Astrocyte of the cerebellum (primary cell): Measurements from ENCODE around the gene SLC37A1.

Experiments
- DNase-seq: peaks from one replicate; pipeline ENCODE4 v3.0.0-alpha.2; 2011; ENCODE audit warnings: low read depth
- H3K4me3 ChIP-seq: 2 replicates; pipeline ENCODE4 v1.5.1; 2011; ENCODE audit warnings: mild to moderate bottlenecking, low read depth, low read length, moderate library complexity
- in situ Hi-C: cut with HindIII; loops from 2 replicates; pipeline ENCODE4 v1.10.0; 2017; ENCODE audit warnings: low sequenced_read_pairs
- TF ChIP-seq, protein P1 (sequence below): IDR thresholded peaks from 2 replicates; pipeline ENCODE4 v1.5.1; 2012; ENCODE audit warnings: low read length, low read depth, moderate library complexity, mild to moderate bottlenecking; ENCODE audit errors: missing control alignments

Gene SLC37A1

DNA sequence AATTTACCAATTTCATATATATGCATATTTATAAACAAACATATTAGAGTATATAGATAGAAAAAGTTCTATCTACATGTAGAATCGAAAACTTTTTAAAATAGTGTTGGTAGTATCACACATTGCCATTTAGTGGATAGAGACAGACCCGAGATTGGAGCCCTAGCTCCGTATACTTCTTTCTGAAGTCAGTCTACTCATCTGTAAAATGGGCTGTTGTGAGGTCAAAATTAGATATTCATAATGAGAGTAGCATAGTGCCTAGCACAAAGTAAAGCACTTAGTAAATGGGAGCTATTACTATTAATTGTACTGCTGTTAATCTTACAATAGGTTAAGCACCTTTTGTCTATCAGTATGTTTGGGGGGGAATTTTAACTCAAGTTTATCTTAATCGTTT, 13.4 kb upstream of the SLC37A1 start:
- H3K4me3 ChIP-seq = no peak overlapping the region
- DNase-seq = no peak
- TF ChIP-seq, protein P1, sequence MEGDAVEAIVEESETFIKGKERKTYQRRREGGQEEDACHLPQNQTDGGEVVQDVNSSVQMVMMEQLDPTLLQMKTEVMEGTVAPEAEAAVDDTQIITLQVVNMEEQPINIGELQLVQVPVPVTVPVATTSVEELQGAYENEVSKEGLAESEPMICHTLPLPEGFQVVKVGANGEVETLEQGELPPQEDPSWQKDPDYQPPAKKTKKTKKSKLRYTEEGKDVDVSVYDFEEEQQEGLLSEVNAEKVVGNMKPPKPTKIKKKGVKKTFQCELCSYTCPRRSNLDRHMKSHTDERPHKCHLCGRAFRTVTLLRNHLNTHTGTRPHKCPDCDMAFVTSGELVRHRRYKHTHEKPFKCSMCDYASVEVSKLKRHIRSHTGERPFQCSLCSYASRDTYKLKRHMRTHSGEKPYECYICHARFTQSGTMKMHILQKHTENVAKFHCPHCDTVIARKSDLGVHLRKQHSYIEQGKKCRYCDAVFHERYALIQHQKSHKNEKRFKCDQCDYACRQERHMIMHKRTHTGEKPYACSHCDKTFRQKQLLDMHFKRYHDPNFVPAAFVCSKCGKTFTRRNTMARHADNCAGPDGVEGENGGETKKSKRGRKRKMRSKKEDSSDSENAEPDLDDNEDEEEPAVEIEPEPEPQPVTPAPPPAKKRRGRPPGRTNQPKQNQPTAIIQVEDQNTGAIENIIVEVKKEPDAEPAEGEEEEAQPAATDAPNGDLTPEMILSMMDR = no peak
- in situ Hi-C loops = no loop called here

DNA sequence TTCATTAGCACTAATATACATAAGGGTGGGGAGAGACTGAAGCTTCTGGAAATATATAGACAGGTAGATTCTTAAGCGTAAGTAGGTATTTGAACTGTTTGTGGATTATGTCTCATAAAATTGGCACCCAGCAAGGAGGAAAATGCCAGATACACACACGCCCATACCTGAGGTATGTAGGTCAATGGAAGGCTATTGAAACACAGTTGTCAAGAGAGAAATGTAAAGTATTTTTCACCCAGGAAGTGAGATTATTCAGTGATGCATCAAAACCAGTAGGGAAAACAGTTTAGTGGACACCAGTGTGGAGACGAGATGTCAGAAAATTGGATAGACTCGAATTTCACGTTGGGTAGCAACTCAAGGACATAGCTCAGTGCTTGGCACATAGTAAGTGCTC, 12.9 kb upstream of the SLC37A1 start:
- in situ Hi-C loops = no loop called here
- TF ChIP-seq, protein P1 = no peak
- no peak overlapping the region for H3K4me3 ChIP-seq
- no peak for DNase-seq

DNA sequence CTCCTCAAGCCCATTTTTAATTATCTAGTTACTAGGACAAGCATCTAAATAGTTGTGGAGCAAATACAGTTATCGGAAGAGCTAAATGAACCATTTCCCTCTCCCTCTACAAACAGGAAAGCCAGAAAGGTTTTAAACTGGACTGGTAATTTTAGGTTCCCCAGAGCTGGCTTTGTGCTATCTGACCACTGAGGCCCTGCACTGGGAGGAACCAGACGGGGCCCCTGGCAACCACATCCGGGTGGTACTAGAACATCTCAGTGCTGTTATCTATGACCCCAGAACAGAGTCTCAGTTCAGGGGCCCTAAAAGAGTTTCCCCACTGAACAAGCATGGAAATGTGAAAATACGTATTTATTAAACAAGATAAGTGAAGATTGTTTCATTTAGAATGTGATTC, 9.9 kb upstream of the SLC37A1 start:
- TF ChIP-seq, protein P1 = no peak
- no peak overlapping the region for H3K4me3 ChIP-seq
- no peak for DNase-seq
- in situ Hi-C loops = no loop called here

DNA sequence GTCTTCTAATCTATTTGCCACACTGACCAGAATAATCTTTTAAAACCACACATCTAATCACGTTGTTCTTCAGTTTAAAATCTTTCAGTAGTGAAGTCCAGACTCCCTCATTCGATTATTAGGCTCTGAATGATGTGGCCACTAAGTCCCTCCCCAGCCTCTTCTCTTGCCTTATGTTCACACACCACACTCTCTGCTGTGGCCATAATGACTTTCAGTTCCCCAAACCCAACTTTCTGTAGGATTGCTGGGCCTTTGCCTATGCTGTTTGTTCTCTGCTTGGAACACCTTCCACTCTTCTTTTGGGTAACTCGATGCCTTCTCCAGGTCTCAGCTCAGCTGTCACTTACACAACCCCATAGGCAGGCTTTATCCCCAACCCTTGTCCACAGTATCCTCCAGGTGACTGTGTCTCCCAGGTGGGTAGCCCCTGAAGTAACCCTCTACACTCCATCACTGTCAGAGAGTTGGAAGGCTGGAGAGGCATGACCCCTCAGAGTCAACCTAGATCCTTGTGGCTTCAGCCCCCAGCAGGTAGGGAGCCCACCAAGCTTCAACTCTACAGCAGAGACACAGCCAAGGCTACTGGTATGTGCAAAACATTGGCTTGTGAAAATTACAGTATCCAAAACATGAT, 8.4 kb upstream of the SLC37A1 start:
- in situ Hi-C loops = no loop called here
- no peak overlapping the region for H3K4me3 ChIP-seq
- TF ChIP-seq, protein P1 = no peak
- no peak for DNase-seq

DNA sequence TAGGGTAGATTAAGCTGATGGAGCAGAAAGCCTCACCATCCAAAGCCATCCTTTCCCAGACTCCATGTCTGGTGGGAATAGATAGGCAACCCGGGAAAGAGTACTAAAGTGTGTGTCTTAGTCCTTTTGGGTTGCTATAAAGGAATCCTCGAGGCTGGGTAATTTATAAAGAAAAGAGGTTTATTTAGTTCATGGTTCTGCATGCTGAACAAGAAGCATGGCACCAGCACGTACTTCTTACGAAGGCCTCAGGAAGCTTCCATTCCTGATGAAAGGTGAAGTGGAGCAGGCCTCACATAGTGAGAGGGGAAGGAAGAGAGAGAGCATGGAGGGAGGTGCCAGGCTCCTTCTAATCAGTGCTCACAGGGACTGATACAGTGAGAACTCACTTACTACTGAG, 6.2 kb upstream of the SLC37A1 start:
- TF ChIP-seq, protein P1 = no peak
- no peak overlapping the region for H3K4me3 ChIP-seq
- in situ Hi-C loops = no loop called here
- no peak for DNase-seq

DNA sequence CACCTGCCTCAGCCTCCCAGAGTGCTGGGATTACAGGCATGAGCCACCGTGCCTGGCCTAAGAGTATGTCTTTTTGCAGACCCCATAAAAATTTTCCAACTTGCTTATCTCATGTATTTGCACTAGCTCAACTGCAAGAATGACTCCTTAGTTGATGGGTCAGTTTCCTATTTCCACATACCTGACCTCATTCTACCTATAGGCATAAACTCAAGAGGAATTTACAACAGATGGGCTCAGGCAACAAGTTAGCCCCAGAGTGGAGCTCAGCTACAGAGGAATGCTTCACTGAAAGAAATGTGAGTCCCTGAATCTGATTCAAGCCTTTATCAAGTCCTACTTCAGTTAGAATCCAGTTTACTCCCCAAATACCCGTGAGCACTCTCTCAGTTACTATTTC, 5.3 kb upstream of the SLC37A1 start:
- H3K4me3 ChIP-seq = no peak overlapping the region
- TF ChIP-seq, protein P1 = no peak
- no peak for DNase-seq
- in situ Hi-C loops = no loop called here
